ENCODE data around the gene DNMT3A.

Gene DNMT3A

DNA sequence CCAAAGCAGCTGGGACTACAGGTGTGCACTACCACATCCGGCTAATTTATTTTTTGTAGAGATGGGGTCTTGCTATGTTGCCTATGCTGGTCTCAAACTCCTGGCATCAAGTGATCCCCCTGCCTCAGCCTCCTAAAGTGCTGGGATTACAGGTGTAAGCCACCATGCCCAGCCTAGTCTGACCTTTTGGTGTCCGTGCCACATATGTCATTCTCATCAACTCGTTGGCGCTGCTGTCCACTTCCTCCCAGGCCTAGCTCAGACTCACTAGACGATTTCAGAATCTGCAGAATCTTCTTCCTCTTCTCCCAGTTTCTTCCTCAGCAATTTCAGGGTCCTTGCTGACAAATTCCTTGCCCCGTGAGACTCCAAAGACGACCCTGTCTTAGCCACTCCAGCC, 39.8 kb upstream of the DNMT3A start:
- H3K27ac ChIP-seq: no peak overlapping the region
- no peak for TF ChIP-seq ZFX (IDR thresholded peaks at IDR 0.05)

GRCh38 chr2:25380586-25381375, 39.1 kb upstream of the DNMT3A start:
- H3K27ac ChIP-seq: no peak overlapping the region
- TF ChIP-seq, protein P1, sequence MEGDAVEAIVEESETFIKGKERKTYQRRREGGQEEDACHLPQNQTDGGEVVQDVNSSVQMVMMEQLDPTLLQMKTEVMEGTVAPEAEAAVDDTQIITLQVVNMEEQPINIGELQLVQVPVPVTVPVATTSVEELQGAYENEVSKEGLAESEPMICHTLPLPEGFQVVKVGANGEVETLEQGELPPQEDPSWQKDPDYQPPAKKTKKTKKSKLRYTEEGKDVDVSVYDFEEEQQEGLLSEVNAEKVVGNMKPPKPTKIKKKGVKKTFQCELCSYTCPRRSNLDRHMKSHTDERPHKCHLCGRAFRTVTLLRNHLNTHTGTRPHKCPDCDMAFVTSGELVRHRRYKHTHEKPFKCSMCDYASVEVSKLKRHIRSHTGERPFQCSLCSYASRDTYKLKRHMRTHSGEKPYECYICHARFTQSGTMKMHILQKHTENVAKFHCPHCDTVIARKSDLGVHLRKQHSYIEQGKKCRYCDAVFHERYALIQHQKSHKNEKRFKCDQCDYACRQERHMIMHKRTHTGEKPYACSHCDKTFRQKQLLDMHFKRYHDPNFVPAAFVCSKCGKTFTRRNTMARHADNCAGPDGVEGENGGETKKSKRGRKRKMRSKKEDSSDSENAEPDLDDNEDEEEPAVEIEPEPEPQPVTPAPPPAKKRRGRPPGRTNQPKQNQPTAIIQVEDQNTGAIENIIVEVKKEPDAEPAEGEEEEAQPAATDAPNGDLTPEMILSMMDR (conservative IDR thresholded peaks at IDR 0.05): no peak
- no peak for TF ChIP-seq ZFX (IDR thresholded peaks at IDR 0.05)

DNA sequence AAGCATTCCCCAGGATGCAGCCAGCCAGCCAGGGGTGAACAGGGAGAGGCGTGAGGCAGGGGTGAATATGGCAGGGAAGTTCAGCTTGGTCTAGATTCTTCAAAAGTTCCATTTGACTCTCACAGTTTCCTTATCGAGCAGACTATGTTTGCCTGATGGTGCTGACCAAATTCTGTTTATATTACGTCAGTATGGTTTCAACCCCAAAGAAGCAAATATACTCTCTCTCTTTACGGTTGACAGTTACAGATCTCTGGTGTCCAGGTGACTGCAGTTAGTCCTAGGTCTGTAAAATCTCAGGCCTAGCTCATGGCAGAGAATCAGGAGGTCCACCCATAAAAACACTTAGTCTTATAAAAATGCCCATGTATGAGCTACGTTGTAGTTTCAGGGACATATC, 38.3 kb upstream of the DNMT3A start:
- TF ChIP-seq ZFX (IDR thresholded peaks at IDR 0.05): no peak
- TF ChIP-seq, protein P1 (conservative IDR thresholded peaks at IDR 0.05): no peak
- no peak overlapping the region for H3K27ac ChIP-seq

DNA sequence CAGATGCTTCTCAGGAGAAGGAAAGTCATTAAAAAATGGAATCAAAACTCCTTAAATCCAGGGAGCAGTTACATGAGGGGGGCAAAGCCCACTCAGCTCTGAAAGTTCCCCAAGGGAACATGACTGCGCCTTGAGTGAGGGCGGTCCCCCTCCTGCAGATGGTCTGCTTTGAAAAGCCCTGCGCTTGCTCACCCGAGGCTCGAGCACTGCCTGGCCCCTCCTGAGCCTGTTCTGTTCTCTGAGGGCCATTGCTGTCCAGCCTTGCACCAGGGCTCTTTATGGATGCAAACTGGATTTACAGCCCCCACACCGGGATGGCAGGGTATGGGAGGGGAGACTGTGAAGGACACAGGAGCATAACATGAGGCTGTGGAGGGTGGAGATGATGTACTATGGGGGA, 37.8 kb upstream of the DNMT3A start:
- H3K27ac ChIP-seq: no peak overlapping the region
- TF ChIP-seq, protein P1 (conservative IDR thresholded peaks at IDR 0.05): no peak
- no peak for TF ChIP-seq ZFX (IDR thresholded peaks at IDR 0.05)

DNA sequence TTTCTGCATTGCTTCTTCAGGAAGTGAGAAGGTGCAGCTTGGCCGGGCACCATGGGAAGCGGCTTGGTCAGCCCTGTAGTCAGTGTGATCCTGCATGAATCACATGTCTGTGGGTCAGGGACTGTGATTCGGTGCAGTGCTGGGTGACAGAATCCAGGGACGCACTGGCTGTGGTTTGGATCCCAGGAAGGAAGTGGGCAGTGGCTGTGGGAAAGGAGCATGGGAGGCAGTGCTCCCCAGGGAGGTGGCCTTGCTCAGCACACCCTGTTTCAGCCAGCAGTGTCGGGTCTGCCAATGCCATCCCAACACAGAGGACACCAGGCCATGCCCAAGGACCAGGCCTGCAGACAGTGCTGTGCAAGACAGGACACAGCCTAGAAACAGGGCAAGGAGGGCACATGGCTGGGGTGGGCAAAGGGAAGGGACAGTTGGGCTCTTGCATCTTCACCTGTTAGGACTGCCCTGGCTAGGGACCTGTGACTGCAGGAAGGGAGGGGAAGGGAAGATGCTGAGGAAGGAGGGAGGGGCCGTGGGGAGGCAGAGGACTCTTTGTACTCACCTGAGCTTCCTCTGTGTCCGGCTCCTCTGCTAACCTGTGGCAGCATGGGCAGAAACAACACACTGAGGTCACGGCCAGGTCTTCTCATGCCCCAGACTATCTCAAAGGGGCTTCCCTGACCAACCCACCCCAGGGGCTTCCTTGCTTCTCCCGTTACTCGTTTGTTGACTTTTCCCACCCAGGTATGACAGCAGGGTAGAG, 37.2 kb upstream of the DNMT3A start:
- no peak for TF ChIP-seq ZFX (IDR thresholded peaks at IDR 0.05)
- TF ChIP-seq, protein P1 (conservative IDR thresholded peaks at IDR 0.05): no peak
- H3K27ac ChIP-seq: no peak overlapping the region

DNA sequence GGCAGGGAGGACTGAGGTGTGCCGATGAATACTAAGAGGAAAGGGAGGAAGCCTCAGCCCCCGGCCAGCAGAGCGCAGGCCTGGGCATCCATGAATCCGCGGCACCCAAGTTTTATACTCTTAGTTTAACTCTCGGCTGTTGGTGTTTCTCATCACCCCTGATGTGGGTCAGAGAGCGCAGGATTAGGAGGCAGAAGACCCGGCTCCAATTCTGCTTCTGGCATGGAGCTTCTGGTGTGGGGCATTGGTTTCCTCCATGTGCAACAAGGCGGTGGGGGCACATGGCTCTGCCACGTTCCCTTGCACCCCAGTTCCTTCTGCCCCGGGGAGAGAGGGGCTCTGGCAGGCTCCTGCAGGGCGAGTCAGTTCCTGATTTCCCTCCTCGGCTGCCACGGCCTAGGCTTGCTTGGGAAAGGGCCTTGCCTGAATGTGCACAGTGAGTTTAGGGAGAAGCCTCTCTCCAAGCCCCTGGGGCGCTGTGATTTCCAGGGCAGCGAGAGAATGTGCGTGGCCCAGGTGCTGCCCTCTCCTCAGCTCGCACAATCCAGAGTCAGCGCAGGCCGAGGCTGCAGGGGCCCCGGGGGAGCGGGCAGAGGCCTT, 36.2 kb upstream of the DNMT3A start:
- H3K27ac ChIP-seq: no peak overlapping the region; the same call in 1 of the 2 replicates
- no peak for TF ChIP-seq ZFX (IDR thresholded peaks at IDR 0.05)

GRCh38 chr2:25376750-25377621, 35.3 kb upstream of the DNMT3A start:
- TF ChIP-seq, protein P1 (conservative IDR thresholded peaks at IDR 0.05): peak; percentile 98
- no peak for TF ChIP-seq ZFX (IDR thresholded peaks at IDR 0.05)
- H3K27ac ChIP-seq: peak overlapping the region; percentile 34; the same call in 1 of the 2 replicates

Data from C4-2B (cell line).